Measurements from ENCODE around the gene RPS23. TPM values are rescaled to one million over a fixed set of nuclear protein-coding genes. Genes with fewer than 3 reads are reported as not detected.

Gene RPS23
- polyA plus RNA-seq, 1 donor from 2014 or later, result 3,808 TPM

GRCh38 chr5:82298668-82299067, 20.5 kb upstream of the RPS23 start:
- Mint-ChIP-seq H3K36me3 (peaks cover 3% of the 10 kb centered on the region), H3K4me1 (no peaks in the 10 kb centered on the region), H3K9me3 (peaks cover 0 to 4% (median 0%) of the 10 kb centered on the region in 3 donors), H3K4me3 (no peak overlapping the region), H3K27me3 (no peaks in the 10 kb centered on the region), H3K27ac (no peak overlapping the region)

- H3K27ac Mint-ChIP-seq, result no peak overlapping the region
- H3K4me1 Mint-ChIP-seq, result no peaks in the 10 kb centered on the region
- peaks cover 0 to 4% (median 0%) of the 10 kb centered on the region in 3 donors for H3K9me3 Mint-ChIP-seq
- no peak overlapping the region for H3K4me3 Mint-ChIP-seq
- peaks cover 3% of the 10 kb centered on the region for H3K36me3 Mint-ChIP-seq
- H3K27me3 Mint-ChIP-seq, result no peaks in the 10 kb centered on the region
Measured at GRCh38 chr5:82297711-82298110, 19.6 kb upstream of the RPS23 start.

- Mint-ChIP-seq H3K27ac (no peak overlapping the region), H3K4me3 (no peak overlapping the region), H3K27me3 (no peaks in the 10 kb centered on the region), H3K9me3 (peaks cover 0 to 4% (median 0%) of the 10 kb centered on the region in 3 donors), H3K4me1 (no peaks in the 10 kb centered on the region), H3K36me3 (peaks cover 3% of the 10 kb centered on the region)
Measured at GRCh38 chr5:82296929-82297328, 18.8 kb upstream of the RPS23 start.

- Mint-ChIP-seq H3K27ac (no peak overlapping the region), H3K27me3 (no peaks in the 10 kb centered on the region), H3K4me1 (no peaks in the 10 kb centered on the region), H3K36me3 (peaks cover 3% of the 10 kb centered on the region), H3K9me3 (peaks cover 0 to 4% (median 0%) of the 10 kb centered on the region in 3 donors), H3K4me3 (no peak overlapping the region)
Measured at GRCh38 chr5:82295959-82296531, 17.9 kb upstream of the RPS23 start.

- Mint-ChIP-seq H3K4me1 (no peaks in the 10 kb centered on the region), H3K36me3 (peaks cover 3% of the 10 kb centered on the region), H3K27ac (no peak overlapping the region), H3K27me3 (no peaks in the 10 kb centered on the region), H3K9me3 (peaks cover 0 to 4% (median 0%) of the 10 kb centered on the region in 3 donors), H3K4me3 (no peak overlapping the region)
Measured at GRCh38 chr5:82295144-82295543, 17.0 kb upstream of the RPS23 start.

- no peaks in the 10 kb centered on the region for H3K36me3 Mint-ChIP-seq
- no peaks in the 10 kb centered on the region for H3K27me3 Mint-ChIP-seq
- H3K27ac Mint-ChIP-seq, result no peak overlapping the region
- no peaks in the 10 kb centered on the region for H3K4me1 Mint-ChIP-seq
- no peak overlapping the region for H3K4me3 Mint-ChIP-seq
- H3K9me3 Mint-ChIP-seq, result no peaks in the 10 kb centered on the region
Measured at GRCh38 chr5:82291420-82291819, 13.3 kb upstream of the RPS23 start.

- Mint-ChIP-seq H3K36me3 (no peaks in the 10 kb centered on the region), H3K27ac (no peak overlapping the region), H3K9me3 (no peaks in the 10 kb centered on the region), H3K4me3 (no peak overlapping the region), H3K27me3 (no peaks in the 10 kb centered on the region), H3K4me1 (no peaks in the 10 kb centered on the region)
Measured at GRCh38 chr5:82290908-82291307, 12.8 kb upstream of the RPS23 start.

GRCh38 chr5:82290005-82290404, 11.9 kb upstream of the RPS23 start:
- no peak overlapping the region for H3K4me3 Mint-ChIP-seq
- H3K4me1 Mint-ChIP-seq, result no peaks in the 10 kb centered on the region
- H3K27me3 Mint-ChIP-seq, result no peaks in the 10 kb centered on the region
- no peaks in the 10 kb centered on the region for H3K9me3 Mint-ChIP-seq
- H3K36me3 Mint-ChIP-seq, result no peaks in the 10 kb centered on the region
- H3K27ac Mint-ChIP-seq, result peak overlapping the region in 1 of 3 donors; percentile 57

GRCh38 chr5:82287625-82288024, 9.5 kb upstream of the RPS23 start:
- Mint-ChIP-seq H3K27ac (no peak overlapping the region), H3K36me3 (no peaks in the 10 kb centered on the region), H3K4me3 (no peak overlapping the region), H3K4me1 (peaks cover 2 to 5% (median 5%) of the 10 kb centered on the region in 3 donors), H3K27me3 (no peaks in the 10 kb centered on the region), H3K9me3 (no peaks in the 10 kb centered on the region)

GRCh38 chr5:82285206-82285605, 7.1 kb upstream of the RPS23 start:
- no peaks in the 10 kb centered on the region for H3K27me3 Mint-ChIP-seq
- H3K27ac Mint-ChIP-seq, result no peak overlapping the region
- H3K4me3 Mint-ChIP-seq, result peak overlapping the region in 1 of 4 donors; percentile 34
- no peaks in the 10 kb centered on the region for H3K9me3 Mint-ChIP-seq
- peaks cover 1% of the 10 kb centered on the region for H3K36me3 Mint-ChIP-seq
- H3K4me1 Mint-ChIP-seq, result peaks cover 2 to 19% (median 7%) of the 10 kb centered on the region in 3 donors

- Mint-ChIP-seq H3K9me3 (no peaks in the 10 kb centered on the region), H3K4me3 (no peak overlapping the region), H3K27ac (no peak overlapping the region), H3K36me3 (peaks cover 5% of the 10 kb centered on the region), H3K27me3 (no peaks in the 10 kb centered on the region), H3K4me1 (peaks cover 5 to 30% (median 7%) of the 10 kb centered on the region in 3 donors)
Measured at GRCh38 chr5:82283893-82284292, 5.7 kb upstream of the RPS23 start.

GRCh38 chr5:82278711-82279370, 687 bp upstream of the RPS23 start:
- Mint-ChIP-seq H3K4me1 (peaks cover 20 to 46% (median 23%) of the 10 kb centered on the region in 3 donors), H3K36me3 (peaks cover 19% of the 10 kb centered on the region), H3K9me3 (no peaks in the 10 kb centered on the region), H3K27me3 (no peaks in the 10 kb centered on the region), H3K27ac (peak overlapping the region; percentile 97 to 99 (median 98)), H3K4me3 (peak overlapping the region; percentile 90 to 99 (median 96))

GRCh38 chr5:82277613-82277986, 554 bp downstream of the RPS23 start:
- peaks cover 24% of the 10 kb centered on the region for H3K36me3 Mint-ChIP-seq
- peak overlapping the region; percentile 90 to 99 (median 96) for H3K4me3 Mint-ChIP-seq
- H3K9me3 Mint-ChIP-seq, result no peaks in the 10 kb centered on the region
- H3K27ac Mint-ChIP-seq, result peak overlapping the region; percentile 97 to 99 (median 98)
- H3K4me1 Mint-ChIP-seq, result peaks cover 22 to 50% (median 31%) of the 10 kb centered on the region in 3 donors
- H3K27me3 Mint-ChIP-seq, result no peaks in the 10 kb centered on the region

GRCh38 chr5:82276800-82277612, 1.1 kb downstream of the RPS23 start:
- H3K4me1 Mint-ChIP-seq, result peaks cover 25 to 53% (median 34%) of the 10 kb centered on the region in 3 donors
- H3K27ac Mint-ChIP-seq, result peak overlapping the region; percentile 97 to 99 (median 98)
- H3K27me3 Mint-ChIP-seq, result no peaks in the 10 kb centered on the region
- H3K36me3 Mint-ChIP-seq, result peaks cover 26% of the 10 kb centered on the region
- no peaks in the 10 kb centered on the region for H3K9me3 Mint-ChIP-seq
- H3K4me3 Mint-ChIP-seq, result peak overlapping the region; percentile 90 to 99 (median 96)

- Mint-ChIP-seq H3K27me3 (no peaks in the 10 kb centered on the region), H3K4me3 (peak overlapping the region in 2 of 4 donors; percentile 19 to 83), H3K27ac (peak overlapping the region in 1 of 3 donors; percentile 88), H3K36me3 (peaks cover 26% of the 10 kb centered on the region), H3K4me1 (peaks cover 24 to 40% (median 34%) of the 10 kb centered on the region in 3 donors), H3K9me3 (no peaks in the 10 kb centered on the region)
Measured at GRCh38 chr5:82275216-82275664, 2.9 kb downstream of the RPS23 start.
